GM10847 (cell line): ENCODE data around the gene KRTAP10-5.
"Not testable (repeated sequence)": the region's sequence is repeated elsewhere in the genome, so short reads cannot be mapped to it uniquely, and the experiment has no call there.

Experiments used
- POLR2A ChIP-seq: IDR thresholded peaks from 2 replicates; pipeline ENCODE4 v1.6.1; 2011; ENCODE audit not compliant: insufficient read length; ENCODE audit errors: extremely low read depth

Gene KRTAP10-5

GRCh38 chr21:44579056-44579832, 1.2 kb downstream of the KRTAP10-5 start:
- no peak for TF ChIP-seq POLR2A

- no peak for TF ChIP-seq POLR2A
These were observed 1.9 kb downstream of the KRTAP10-5 start for GRCh38 chr21:44578371-44579055.

- no peak for TF ChIP-seq POLR2A
These were observed 4.4 kb downstream of the KRTAP10-5 start for GRCh38 chr21:44576025-44576420.

GRCh38 chr21:44575307-44576024, 4.9 kb downstream of the KRTAP10-5 start:
- TF ChIP-seq POLR2A = no peak

- TF ChIP-seq POLR2A = no peak
These were observed 5.7 kb downstream of the KRTAP10-5 start for GRCh38 chr21:44574457-44575306.

GRCh38 chr21:44573630-44574456, 6.6 kb downstream of the KRTAP10-5 start, which contains the start of gene KRTAP10-4:
KRTAP10-4 (plus strand) TSS chr21:44573729; CDS start chr21:44573759, 30 bp downstream.
- TF ChIP-seq POLR2A = not testable (repeated sequence)

- TF ChIP-seq POLR2A = no peak
These were observed 7.3 kb downstream of the KRTAP10-5 start for GRCh38 chr21:44572959-44573583.

GRCh38 chr21:44571844-44572782, 8.3 kb downstream of the KRTAP10-5 start:
- TF ChIP-seq POLR2A = no peak

GRCh38 chr21:44571296-44571695, 9.1 kb downstream of the KRTAP10-5 start:
- no peak for TF ChIP-seq POLR2A

- TF ChIP-seq POLR2A = no peak
These were observed 10.4 kb downstream of the KRTAP10-5 start for GRCh38 chr21:44569861-44570517.

GRCh38 chr21:44568667-44569556, 11.5 kb downstream of the KRTAP10-5 start:
- TF ChIP-seq POLR2A = no peak

- no peak for TF ChIP-seq POLR2A
These were observed 12.1 kb downstream of the KRTAP10-5 start for GRCh38 chr21:44568261-44568660.
